K562 (cell line): ENCODE data around the gene FXYD4. TPM values are rescaled to one million over a fixed set of nuclear protein-coding genes. Genes with fewer than 3 reads are reported as not detected.

Source experiments
- FOXK2 ChIP-seq, 2 experiments: fragments of 450-650 bp; IDR thresholded peaks in 1 of 2; conservative IDR thresholded peaks in 1 of 2; 2 replicates each; pipeline ENCODE4 v1.6.1; 2016; ENCODE audit warnings: low read depth in 2 of 2, mild to moderate bottlenecking in 1 of 2
- HCFC1 ChIP-seq: IDR thresholded peaks from 2 replicates; pipeline ENCODE4 v1.6.1; 2012; ENCODE audit warnings: low read depth, low read length, improper control_type of control experiment
- JUN ChIP-seq, 2 experiments: sonication (generic) in 1 of 2; formaldehyde crosslinking in 1 of 2; IDR thresholded peaks; 2 replicates each; pipeline versions ENCODE4 v1.6.1 to v1.8.0; 2012 to 2022; ENCODE audit warnings: borderline replicate concordance in 2 of 2, mild to moderate bottlenecking in 2 of 2, improper control_type of control experiment in 1 of 2, low read depth in 1 of 2, low read length in 1 of 2, missing genetic modification reagents in 1 of 2
- KLF16 ChIP-seq: IDR thresholded peaks from 2 replicates; pipeline ENCODE4 v1.6.1; 2016; ENCODE audit warnings: antibody characterized with exemption
- LCOR ChIP-seq: sonication (generic); formaldehyde crosslinking; IDR thresholded peaks from 2 replicates; pipeline ENCODE4 v1.8.0; 2022; ENCODE audit warnings: mild to moderate bottlenecking, missing genetic modification reagents
- MTA3 ChIP-seq: fragments of 450-650 bp; formaldehyde crosslinking; IDR thresholded peaks from 2 replicates; pipeline ENCODE4 v1.6.1; 2017; ENCODE audit warnings: mild to moderate bottlenecking, borderline replicate concordance
- NR2C1 ChIP-seq, 2 experiments: fragments of 450-650 bp; IDR thresholded peaks; 2 replicates each; pipeline ENCODE4 v1.6.1; 2017; ENCODE audit warnings: mild to moderate bottlenecking in 2 of 2, antibody characterized with exemption in 1 of 2, inconsistent platforms in 1 of 2, missing compliant biosample characterization in 1 of 2, missing genetic modification characterization in 1 of 2
- POLR2G ChIP-seq: fragments of 200-400 bp; formaldehyde crosslinking; IDR thresholded peaks from 2 replicates; pipeline ENCODE4 v1.6.1; 2017; ENCODE audit warnings: low read depth, mild to moderate bottlenecking, antibody characterized with exemption, low read length, moderate library complexity
- PTRF ChIP-seq: fragments of 450-650 bp; IDR thresholded peaks from 2 replicates; pipeline ENCODE4 v1.6.1; 2016; ENCODE audit warnings: mild to moderate bottlenecking, missing genetic modification characterization, missing compliant biosample characterization
- SMC3 ChIP-seq: conservative IDR thresholded peaks from 2 replicates; pipeline ENCODE4 v1.6.1; 2011; ENCODE audit warnings: low read depth, low read length, improper control_type of control experiment; ENCODE audit not compliant: insufficient read depth
- ZEB2 ChIP-seq: fragments of 450-650 bp; IDR thresholded peaks from 2 replicates; pipeline ENCODE4 v1.6.1; 2016
- ZFP30 ChIP-seq: fragments of 250-450 bp; sonication (Bioruptor Pico); IDR thresholded peaks from 2 replicates; pipeline ENCODE4 v1.8.0; 2022; ENCODE audit warnings: moderate library complexity, mild to moderate bottlenecking, inconsistent platforms, borderline replicate concordance
- ZFP36 ChIP-seq: fragments of 150-350 bp; IDR thresholded peaks from 2 replicates; pipeline ENCODE4 v1.6.1; 2018; ENCODE audit warnings: low read length, low read depth; ENCODE audit not compliant: partially characterized antibody
- ZNF740 ChIP-seq, 3 experiments: fragments of 200-800 bp in 1 of 3; sonication (Bioruptor generic) in 1 of 3; sonication (generic) in 1 of 3; formaldehyde crosslinking in 1 of 3; IDR thresholded peaks; 2 replicates each; pipeline versions ENCODE4 v1.6.1 to v1.8.0; 2016 to 2022; ENCODE audit warnings: mild to moderate bottlenecking in 2 of 3, missing compliant biosample characterization in 2 of 3, missing genetic modification characterization in 2 of 3, missing genetic modification reagents in 1 of 3
- polyA plus RNA-seq, 8 experiments: library from polyadenylated mRNA; depleted of rRNA in 4 of 8; stranded (reverse) in 5 of 8; unstranded in 3 of 8; fragments of >200 nt; fragmentation: Nextera tagmentation in 2 of 8; fragmentation: Illumina TruSeq in 1 of 8; extraction: Ambion mirVana in 2 of 8; extraction: Trizol in 1 of 8; gene quantifications; 2 replicates each; pipeline versions ENCODE4 v1.2.1 to v1.2.3, GENCODE V29; 2011 to 2014; ENCODE audit warnings: inconsistent platforms in 1 of 8, missing spikeins in 1 of 8
- total RNA-seq, 7 experiments: library from RNA; depleted of rRNA in 6 of 7; stranded (reverse); fragments of >200 nt in 6 of 7; fragmentation: Illumina TruSeq in 2 of 7; extraction: Trizol in 2 of 7; gene quantifications; 2 replicates each; pipeline versions ENCODE4 v1.2.1 to v1.2.3, GENCODE V29; 2011 to 2021; ENCODE audit warnings: low replicate concordance in 1 of 7
- TF ChIP-seq, protein P1 (sequence below): fragments of 450-650 bp; IDR thresholded peaks from 2 replicates; pipeline ENCODE4 v1.7.0; 2016; ENCODE audit warnings: borderline replicate concordance
- TF ChIP-seq, protein P2 (sequence below), 2 experiments: fragments of 150-350 bp in 1 of 2; IDR thresholded peaks; 2 replicates each; pipeline ENCODE4 v1.6.1; 2012 to 2016; ENCODE audit warnings: low read depth in 2 of 2, low read length in 2 of 2, mild to moderate bottlenecking in 1 of 2, moderate library complexity in 1 of 2
- TF ChIP-seq, protein P3 (sequence below): sonication (generic); formaldehyde crosslinking; IDR thresholded peaks from 2 replicates; pipeline ENCODE4 v1.8.0; 2022; ENCODE audit warnings: mild to moderate bottlenecking, missing genetic modification reagents

FXYD4 gene
- total and polyA plus RNA-seq, 9 of the 15 experiments (the other 6 are each of a cell fraction or from before 2014, with no cell fraction given): not detected

GRCh38 chr10:43348511-43349312, 22.7 kb upstream of the FXYD4 start (continued):
- TF ChIP-seq ZFP30 (CRISPR knock-in tag): no peak
- TF ChIP-seq KLF16: peak; percentile 64; the same call in 1 of the 2 replicates
- no peak for TF ChIP-seq POLR2G
- TF ChIP-seq, protein P1, sequence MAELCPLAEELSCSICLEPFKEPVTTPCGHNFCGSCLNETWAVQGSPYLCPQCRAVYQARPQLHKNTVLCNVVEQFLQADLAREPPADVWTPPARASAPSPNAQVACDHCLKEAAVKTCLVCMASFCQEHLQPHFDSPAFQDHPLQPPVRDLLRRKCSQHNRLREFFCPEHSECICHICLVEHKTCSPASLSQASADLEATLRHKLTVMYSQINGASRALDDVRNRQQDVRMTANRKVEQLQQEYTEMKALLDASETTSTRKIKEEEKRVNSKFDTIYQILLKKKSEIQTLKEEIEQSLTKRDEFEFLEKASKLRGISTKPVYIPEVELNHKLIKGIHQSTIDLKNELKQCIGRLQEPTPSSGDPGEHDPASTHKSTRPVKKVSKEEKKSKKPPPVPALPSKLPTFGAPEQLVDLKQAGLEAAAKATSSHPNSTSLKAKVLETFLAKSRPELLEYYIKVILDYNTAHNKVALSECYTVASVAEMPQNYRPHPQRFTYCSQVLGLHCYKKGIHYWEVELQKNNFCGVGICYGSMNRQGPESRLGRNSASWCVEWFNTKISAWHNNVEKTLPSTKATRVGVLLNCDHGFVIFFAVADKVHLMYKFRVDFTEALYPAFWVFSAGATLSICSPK: no peak
- TF ChIP-seq, protein P2, sequence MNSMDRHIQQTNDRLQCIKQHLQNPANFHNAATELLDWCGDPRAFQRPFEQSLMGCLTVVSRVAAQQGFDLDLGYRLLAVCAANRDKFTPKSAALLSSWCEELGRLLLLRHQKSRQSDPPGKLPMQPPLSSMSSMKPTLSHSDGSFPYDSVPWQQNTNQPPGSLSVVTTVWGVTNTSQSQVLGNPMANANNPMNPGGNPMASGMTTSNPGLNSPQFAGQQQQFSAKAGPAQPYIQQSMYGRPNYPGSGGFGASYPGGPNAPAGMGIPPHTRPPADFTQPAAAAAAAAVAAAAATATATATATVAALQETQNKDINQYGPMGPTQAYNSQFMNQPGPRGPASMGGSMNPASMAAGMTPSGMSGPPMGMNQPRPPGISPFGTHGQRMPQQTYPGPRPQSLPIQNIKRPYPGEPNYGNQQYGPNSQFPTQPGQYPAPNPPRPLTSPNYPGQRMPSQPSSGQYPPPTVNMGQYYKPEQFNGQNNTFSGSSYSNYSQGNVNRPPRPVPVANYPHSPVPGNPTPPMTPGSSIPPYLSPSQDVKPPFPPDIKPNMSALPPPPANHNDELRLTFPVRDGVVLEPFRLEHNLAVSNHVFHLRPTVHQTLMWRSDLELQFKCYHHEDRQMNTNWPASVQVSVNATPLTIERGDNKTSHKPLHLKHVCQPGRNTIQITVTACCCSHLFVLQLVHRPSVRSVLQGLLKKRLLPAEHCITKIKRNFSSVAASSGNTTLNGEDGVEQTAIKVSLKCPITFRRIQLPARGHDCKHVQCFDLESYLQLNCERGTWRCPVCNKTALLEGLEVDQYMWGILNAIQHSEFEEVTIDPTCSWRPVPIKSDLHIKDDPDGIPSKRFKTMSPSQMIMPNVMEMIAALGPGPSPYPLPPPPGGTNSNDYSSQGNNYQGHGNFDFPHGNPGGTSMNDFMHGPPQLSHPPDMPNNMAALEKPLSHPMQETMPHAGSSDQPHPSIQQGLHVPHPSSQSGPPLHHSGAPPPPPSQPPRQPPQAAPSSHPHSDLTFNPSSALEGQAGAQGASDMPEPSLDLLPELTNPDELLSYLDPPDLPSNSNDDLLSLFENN (IDR thresholded peaks at IDR 0.05; ENCODE audit: low read depth in 2 of 2, low read length in 2 of 2): peak; percentile 18 to 45; a peak in 2 of 4 replicates
- peak; percentile 53 for TF ChIP-seq ZFP36
- 0 out of 2 replicates have a peak, but pooled peaks have one; percentile 8 for TF ChIP-seq JUN (IDR thresholded peaks at IDR 0.05; ENCODE audit: borderline replicate concordance, low read depth, low read length)
- no peak for TF ChIP-seq JUN (CRISPR knock-in tag; IDR thresholded peaks at IDR 0.05; ENCODE audit: borderline replicate concordance)
- TF ChIP-seq, protein P3, sequence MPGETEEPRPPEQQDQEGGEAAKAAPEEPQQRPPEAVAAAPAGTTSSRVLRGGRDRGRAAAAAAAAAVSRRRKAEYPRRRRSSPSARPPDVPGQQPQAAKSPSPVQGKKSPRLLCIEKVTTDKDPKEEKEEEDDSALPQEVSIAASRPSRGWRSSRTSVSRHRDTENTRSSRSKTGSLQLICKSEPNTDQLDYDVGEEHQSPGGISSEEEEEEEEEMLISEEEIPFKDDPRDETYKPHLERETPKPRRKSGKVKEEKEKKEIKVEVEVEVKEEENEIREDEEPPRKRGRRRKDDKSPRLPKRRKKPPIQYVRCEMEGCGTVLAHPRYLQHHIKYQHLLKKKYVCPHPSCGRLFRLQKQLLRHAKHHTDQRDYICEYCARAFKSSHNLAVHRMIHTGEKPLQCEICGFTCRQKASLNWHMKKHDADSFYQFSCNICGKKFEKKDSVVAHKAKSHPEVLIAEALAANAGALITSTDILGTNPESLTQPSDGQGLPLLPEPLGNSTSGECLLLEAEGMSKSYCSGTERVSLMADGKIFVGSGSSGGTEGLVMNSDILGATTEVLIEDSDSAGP: no peak
- TF ChIP-seq NR2C1 (IDR thresholded peaks at IDR 0.05): no peak
- TF ChIP-seq NR2C1 (tag; IDR thresholded peaks at IDR 0.05): peak; percentile 9; the same call in 1 of the 2 replicates
- TF ChIP-seq MTA3: peak; percentile 57; the same call in 1 of the 2 replicates
- TF ChIP-seq LCOR (CRISPR knock-in tag): peak; percentile 70
- peak; percentile 59; the same call in 1 of the 2 replicates for TF ChIP-seq ZNF740 (CRISPR knock-in tag; IDR thresholded peaks at IDR 0.05)
- no peak for TF ChIP-seq ZNF740 (tag; IDR thresholded peaks at IDR 0.05)
- TF ChIP-seq PTRF (tag): no peak
- peak; percentile 60 for TF ChIP-seq ZEB2
- peak; percentile 41; the same call in 1 of the 2 replicates for TF ChIP-seq HCFC1
- peak; percentile 98 for TF ChIP-seq SMC3
- TF ChIP-seq FOXK2 (conservative IDR thresholded peaks at IDR 0.05 in 1 of 2, IDR thresholded peaks at IDR 0.05 in 1 of 2; ENCODE audit: low read depth in 2 of 2): peak; percentile 20 to 28; a peak in 1 of 4 replicates
